DMS53 (cell line): ENCODE measurements around the gene ABHD16A.

Source experiments
- DNase-seq: peaks from one replicate; lab custom pipeline; 2025; lab: John Stamatoyannopoulos, UW

ABHD16A gene

DNA sequence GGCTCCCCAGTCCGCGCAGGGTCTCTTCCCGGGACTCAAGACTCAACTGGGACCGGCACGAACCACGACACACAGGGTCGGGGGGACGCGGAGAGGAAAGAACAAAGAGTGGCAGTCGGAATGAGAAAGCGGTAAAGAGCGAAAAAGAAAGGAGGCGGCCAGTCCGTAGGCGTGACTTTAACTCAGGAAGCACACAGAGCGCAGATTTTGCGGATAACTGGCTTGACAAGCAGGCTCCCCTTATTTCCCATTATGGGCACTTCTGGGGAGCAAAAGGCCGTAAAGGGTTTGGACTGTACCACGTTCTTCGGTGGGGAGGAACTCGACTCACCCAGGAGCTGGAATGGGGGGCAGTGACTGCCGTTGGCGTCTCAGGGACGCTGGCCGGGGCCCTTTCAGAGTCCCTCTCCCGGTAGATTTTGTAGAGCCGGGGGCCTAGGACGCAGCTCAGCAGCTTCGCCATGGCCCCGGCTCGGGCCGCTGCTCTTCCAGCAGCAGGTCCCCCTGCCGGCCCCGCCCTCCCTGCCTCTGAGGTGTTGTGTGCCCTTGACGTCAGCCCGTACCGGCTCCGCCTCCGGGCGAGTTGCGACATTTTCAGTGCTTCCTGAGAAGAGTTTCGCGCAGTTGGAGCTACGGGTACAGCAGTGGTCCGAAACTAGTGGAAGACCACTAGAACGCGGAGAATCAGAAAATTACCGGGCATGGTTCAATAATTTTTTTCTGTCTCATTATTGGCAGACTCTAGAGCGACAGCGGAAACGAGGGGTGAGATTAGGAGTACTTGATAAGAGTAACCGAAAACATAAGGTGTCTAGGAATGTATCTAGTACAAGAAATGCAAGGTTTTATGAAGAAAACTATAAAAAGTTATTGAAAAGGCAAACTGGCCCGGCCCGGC lies at the start of gene ABHD16A:
ABHD16A (minus strand) TSS at position 506 of the 898 bp plus-strand sequence; CDS start at position 463, 43 bp downstream.
- peak; percentile 99 for DNase-seq

DNA sequence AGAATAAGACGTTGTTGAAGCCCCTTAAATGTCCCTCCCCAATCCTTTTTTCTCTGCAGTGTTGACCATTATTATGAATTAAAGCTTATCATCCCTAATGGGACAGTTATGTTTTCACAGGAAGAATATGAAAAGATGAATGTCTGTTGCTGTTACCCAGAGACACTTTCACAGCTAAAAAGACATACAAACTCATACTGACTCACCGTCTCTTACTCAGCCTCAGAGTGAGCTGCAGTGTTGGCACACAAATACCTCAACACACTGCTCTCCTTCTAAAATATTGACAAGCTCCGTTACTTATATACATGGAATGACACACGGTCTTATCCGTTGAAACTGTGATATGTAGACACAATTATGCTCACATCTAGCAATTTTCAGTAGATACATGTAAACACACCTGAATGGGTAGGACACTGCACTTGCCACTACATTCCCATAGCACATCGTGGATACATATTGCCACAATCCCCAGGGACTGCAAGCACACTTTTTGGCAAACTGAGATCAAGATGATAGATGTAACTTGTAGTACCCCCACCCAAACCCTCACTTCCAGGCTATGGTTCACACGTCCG lies 49.7 kb upstream of the ABHD16A start:
- DNase-seq = no peak

GRCh38 chr6:31750411-31751022 lies 47.4 kb upstream of the ABHD16A start:
- DNase-seq = no peak

GRCh38 chr6:31749301-31750036 lies 46.3 kb upstream of the ABHD16A start:
- peak; percentile 81 for DNase-seq

DNA sequence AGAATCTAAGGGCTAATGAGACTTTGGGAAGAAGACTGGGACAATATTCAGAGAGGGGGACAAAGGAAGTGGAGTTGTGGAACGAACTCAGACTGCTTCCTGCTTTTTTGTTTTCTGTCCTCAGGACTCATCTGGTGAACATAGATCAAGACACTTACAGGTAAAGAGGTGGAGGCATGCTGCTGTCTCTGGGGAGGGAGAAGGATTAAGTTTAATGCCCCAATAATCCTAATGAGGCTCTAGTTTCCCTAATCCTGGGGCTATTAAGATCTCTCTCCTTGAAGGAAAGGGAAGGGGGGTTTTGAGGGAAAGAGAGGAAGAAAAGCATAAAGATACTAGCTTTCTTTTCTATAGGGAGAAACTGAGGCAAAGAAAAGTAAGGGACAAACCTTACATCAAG lies 41.3 kb upstream of the ABHD16A start:
- no peak for DNase-seq

DNA sequence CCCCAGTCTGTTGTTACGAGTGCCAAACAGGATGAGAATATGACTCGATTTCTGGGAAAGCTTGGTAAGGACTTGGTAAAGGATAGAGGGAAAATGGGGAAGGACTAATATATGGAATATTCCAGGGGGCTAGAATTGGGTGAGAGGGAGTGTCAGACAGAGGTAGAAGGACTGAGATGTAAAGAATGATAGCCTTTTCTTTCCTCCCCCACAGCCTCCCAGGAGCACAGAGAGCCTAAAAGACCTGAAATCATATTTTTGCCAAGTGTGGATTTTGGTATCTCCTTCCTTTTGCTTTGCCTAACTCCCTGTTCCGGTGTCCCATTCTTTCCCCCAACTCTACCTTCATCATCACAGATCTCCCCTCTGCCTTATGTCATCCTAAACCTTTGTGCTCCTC lies 39.8 kb upstream of the ABHD16A start:
- no peak for DNase-seq

DNA sequence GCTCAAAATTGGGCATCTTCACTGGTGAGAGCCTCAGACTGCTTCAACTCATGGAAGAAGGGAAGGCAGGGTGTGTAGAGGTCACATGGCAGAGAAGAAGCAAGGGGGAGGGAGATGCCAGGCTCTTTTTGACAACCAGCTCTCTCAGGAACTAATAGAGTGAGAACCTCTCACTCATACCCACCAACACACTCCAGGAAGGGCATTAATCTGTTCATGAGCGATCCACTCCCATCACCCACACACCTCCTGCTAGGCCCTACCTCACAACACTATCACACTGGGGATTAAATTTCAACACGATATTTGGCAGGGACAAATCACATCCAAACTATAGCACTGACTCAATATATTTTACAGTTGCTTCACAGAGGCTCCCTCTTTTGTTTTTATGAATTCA lies 38.7 kb upstream of the ABHD16A start:
- no peak for DNase-seq

DNA sequence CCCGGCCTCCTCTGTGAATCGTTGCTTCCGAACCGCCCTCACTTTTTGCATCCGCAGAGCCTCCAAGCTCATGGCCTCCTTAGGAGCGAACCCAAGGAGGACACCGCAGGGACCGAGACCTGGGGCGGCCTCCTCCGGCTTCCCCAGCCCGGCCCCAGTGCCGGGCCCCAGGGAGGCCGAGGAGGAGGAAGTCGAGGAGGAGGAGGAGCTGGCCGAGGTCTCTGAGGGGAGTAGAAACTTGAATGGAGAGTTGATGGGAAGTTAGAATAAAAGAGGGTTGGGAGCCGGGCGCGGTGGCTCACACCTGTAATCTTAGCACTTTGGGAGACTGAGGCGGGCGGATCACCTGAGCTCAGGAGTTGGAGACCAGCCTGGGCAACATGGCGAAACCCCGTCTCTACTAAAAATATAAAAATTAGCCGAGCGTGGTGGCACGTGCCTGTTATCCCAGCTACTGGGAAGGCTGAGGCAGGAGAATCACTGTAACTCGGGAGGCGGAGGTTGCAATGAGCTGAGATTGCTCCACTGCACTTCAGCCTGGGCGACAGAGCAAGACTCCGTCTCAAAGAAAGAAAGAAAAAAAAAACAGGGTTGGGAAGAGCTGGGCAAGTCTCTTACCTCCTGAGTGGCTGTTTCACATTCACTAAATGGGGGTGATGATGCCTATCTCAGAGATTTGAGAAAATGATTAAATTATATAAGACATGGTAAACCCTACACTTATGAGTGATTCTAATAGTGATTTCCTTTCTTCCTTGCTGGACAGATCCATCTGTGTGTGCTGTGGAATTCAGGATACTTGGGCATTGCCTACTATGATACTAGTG lies 37.5 kb upstream of the ABHD16A start:
- no peak for DNase-seq

DNA sequence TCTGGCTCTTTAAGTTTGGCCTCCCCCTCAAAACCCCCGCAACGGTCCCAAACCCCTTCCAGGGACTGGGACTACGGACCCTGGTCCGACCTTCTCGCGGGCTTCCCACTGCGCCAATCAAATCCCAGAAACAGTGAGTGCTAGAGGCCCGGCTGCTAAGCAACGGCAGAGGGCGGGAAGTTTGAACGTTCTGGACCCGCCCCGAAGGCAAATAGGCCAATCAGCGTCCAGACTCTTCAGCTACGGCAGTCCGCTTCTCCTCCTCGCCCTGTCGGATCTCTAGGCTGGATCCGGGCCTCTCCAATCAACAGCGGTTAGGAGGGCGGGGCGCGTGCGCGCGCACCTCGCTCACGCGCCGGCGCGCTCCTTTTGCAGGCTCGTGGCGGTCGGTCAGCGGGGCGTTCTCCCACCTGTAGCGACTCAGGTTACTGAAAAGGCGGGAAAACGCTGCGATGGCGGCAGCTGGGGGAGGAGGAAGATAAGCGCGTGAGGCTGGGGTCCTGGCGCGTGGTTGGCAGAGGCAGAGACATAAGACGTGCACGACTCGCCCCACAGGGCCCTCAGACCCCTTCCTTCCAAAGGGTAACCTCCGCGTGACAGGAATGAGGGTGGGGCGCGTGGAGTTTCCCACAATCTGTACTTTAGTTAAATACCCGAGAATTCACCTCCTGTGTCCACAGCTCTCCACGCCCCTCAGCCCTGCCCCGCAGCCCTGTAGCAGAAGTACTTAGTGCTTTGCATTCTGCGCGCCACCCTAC lies 36.7 kb upstream of the ABHD16A start, which contains the start of gene MSH5:
MSH5 (plus strand) TSS at position 367 of the 758 bp plus-strand sequence. CDS start 462 bp downstream, outside the sequence.
- peak; percentile 100 for DNase-seq

DNA sequence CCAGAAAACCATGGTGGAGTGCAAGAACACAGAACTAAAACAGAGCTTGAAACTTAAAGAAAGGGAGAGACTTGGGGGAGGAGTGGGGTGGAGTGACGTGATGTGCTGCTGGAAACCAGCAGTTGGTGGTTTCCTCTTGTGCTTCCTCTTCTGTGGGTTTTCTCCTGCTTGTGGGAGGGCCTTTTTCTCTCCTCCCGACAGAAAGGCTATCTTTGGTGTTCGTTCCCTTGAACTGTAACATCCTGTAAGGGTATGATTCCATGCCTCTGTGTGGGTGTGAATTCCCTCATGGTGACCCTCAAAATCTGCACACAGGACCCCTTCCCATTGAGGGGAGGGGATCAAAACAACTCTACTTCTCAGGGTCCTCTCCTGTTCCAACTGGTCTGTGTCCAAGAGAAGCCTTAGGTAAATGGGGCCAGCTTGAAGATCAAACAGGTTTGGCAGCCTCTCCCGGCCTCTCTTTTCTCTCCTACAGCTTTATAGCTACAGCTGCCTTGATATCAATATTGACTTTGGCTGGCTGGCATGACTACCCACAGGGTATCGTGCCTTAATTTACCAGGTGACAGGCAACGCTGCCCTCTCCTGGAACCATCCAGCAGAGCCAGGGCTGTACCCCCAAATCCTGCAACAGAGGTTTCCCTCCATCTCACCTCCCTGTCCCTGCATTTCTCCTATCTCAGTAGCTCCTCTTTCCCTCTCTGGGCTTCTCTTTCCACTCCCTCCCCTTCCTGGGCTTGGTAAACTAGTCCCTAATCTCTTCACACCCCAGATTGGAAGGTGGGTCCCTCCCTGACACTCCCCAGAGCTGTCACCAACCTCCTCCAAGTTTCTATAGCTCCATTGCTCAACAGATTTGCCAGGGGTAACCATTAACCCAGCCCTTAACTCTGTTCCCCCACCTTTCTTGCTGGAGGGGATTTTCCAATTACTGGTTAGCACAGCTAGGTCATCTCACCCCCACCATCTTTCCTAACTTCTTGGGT lies 35.2 kb upstream of the ABHD16A start:
- peak; percentile 99 for DNase-seq

- peak; percentile 97 for DNase-seq
These were observed 34.3 kb upstream of the ABHD16A start for GRCh38 chr6:31737315-31737990.

- peak; percentile 61 for DNase-seq
These were observed 33.7 kb upstream of the ABHD16A start for GRCh38 chr6:31736768-31737314.

GRCh38 chr6:31736021-31736767 lies 33.1 kb upstream of the ABHD16A start, which contains the start of gene CLIC1:
TSS of gene CLIC1 (minus strand) at chr6:31736530. CDS start at chr6:31736300, 230 bp downstream.
- DNase-seq = peak; percentile 96

DNA sequence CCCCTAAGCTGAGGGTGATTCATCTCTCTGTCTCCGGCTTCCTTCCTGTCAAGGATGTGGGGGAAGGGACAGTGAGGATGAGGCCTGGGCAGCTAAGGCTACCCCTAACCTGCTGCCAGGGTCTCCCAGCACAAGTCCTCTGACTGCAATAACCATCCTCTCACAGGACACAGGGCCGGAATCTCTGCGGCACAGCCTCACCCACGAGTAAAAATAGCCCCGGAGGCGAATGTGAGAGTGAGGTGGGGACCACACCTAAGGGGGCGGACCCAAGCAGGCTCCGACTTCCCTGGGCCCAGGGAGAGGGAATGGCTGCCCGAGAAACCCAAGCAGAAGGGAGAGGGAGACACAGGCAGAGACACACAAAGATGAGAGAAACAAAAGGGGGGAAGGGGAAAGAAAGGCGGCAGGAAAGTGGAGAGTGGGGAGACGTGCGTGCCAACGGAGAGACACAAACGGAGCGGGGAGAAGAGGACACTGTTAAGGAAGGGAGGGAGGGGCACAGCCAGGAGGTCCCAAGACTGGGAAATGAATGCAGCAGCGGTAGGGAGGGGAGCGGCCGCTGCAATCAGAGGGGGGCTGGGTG lies 31.8 kb upstream of the ABHD16A start:
- peak; percentile 87 for DNase-seq

DNA sequence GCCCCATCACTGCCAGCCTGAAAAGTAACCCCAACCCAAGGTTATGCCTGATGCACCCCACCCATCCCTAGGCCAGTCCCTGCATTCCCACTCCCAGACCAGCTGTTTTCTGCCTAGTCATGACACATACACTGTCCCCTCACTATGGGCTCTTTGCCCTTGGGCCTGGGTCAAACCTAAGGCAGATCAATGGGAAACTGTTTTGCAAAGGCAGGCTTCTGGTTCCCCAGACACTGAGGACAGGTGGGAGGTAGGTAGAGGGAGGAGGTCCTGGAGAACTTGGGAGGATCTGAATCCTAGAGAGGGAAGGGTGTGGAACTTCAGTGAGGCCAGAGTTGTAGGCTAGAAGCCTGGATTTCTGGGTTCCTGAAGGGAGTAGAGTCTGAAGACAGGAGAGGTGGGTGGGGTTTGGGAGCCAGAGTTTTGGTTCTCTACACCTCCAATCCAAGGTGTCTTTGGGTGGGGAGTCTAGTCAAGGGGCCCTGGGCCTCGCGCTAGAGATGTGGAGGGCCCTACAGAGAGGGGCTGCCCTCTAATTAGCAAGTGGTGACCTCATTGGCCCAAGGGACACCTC lies 31.2 kb upstream of the ABHD16A start:
- DNase-seq = no peak

GRCh38 chr6:31733734-31734133 lies 30.6 kb upstream of the ABHD16A start:
- DNase-seq = no peak

GRCh38 chr6:31732029-31732428 lies 28.9 kb upstream of the ABHD16A start:
- no peak for DNase-seq
